ENCODE results near the gene KLC1. TPM values are rescaled to one million over a fixed set of nuclear protein-coding genes. Genes with fewer than 3 reads are reported as not detected.
A peak's percentile ranks its signal among the peaks of the same experiment; 100 is the strongest.

The KLC1 gene
- total and polyA plus RNA-seq, 8 donors = 56.5 to 522 (median 123) TPM

GRCh38 chr14:103702497-103703432 is 73.8 kb downstream of the KLC1 start:
- Histone ChIP-seq H3K27me3 (no peaks in the 10 kb centered on the region), H3K9me3 (no peaks in the 10 kb centered on the region), H3K4me1 (peaks cover 16 to 60% (median 48%) of the 10 kb centered on the region in 4 donors), H3K4me3 (no peak overlapping the region), H3K36me3 (peaks cover 32 to 100% (median 91%) of the 10 kb centered on the region in 4 donors), H3K27ac (no peak overlapping the region)
- TF ChIP-seq, protein P1, sequence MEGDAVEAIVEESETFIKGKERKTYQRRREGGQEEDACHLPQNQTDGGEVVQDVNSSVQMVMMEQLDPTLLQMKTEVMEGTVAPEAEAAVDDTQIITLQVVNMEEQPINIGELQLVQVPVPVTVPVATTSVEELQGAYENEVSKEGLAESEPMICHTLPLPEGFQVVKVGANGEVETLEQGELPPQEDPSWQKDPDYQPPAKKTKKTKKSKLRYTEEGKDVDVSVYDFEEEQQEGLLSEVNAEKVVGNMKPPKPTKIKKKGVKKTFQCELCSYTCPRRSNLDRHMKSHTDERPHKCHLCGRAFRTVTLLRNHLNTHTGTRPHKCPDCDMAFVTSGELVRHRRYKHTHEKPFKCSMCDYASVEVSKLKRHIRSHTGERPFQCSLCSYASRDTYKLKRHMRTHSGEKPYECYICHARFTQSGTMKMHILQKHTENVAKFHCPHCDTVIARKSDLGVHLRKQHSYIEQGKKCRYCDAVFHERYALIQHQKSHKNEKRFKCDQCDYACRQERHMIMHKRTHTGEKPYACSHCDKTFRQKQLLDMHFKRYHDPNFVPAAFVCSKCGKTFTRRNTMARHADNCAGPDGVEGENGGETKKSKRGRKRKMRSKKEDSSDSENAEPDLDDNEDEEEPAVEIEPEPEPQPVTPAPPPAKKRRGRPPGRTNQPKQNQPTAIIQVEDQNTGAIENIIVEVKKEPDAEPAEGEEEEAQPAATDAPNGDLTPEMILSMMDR (IDR thresholded peaks at IDR 0.05) = no peak
- TF ChIP-seq POLR2A (IDR thresholded peaks at IDR 0.05) (no peak), EP300 (IDR thresholded peaks at IDR 0.05) (no peak), POLR2AphosphoS5 (IDR thresholded peaks at IDR 0.05) (no peak)
- DNase-seq = peak in 1 of 2 donors; percentile 5
- intact Hi-C loops (cut with DNase I; ENCODE audit: low total_unique reads) = no loop called here
- 85 to 90% (median 89%) methylated on average over 27 to 29 of the region's 29 CpGs for WGBS, 5 donors

DNA sequence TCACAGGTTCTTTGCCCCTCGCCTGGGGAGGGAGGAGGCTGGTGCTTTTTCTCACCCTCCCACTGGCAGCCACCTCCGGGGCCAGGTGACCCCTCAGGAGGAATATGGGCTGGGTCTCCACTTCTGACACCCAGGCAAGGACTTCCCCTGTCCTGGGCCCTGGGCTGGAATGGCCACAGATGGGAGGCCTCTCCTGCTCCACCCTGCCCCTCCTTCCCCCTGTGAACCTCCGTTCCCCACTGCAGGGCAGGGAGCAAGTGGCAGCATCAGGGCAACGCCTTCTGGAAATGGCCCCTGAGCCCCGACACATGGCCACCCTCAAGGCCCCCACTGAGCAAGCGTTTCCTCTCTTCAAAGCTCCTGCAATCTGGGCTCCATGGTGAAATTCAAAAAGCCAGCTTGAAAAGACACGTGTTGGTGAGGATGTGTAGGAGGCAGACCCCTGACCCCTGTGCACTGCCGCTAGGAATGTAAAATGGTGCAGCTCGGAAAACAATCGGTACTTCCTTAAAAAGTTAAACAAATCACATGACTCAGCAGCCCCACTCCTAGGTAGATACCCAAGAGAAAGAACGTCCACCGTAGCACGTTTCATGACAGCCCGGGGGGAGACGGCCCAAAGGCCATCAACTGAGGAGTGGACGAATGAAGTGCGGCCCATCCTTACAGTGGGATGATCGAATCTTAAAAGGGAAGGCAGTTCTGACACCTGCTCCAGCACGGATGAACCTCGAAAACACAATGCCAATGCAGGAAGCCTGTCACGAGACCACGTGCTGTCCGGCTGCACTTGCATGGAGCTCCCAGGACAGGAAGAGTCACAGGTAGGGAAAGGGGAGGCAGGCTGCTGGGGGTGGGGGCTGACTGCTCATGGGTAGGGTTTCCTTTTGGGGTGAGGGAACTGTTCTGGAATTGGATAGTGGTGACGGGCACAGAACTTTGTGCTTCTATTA is 74.7 kb downstream of the KLC1 start:
- intact Hi-C loops (cut with DNase I; ENCODE audit: low total_unique reads) = no loop called here
- H3K27me3 ChIP-seq = no peaks in the 10 kb centered on the region
- peaks cover 14 to 60% (median 47%) of the 10 kb centered on the region in 4 donors for H3K4me1 ChIP-seq
- DNase-seq = peak in 1 of 2 donors; percentile 28
- peaks cover 32 to 98% (median 91%) of the 10 kb centered on the region in 4 donors for H3K36me3 ChIP-seq
- peak overlapping the region in 2 of 5 donors; percentile 52 to 72 for H3K27ac ChIP-seq
- no peak overlapping the region for H3K4me3 ChIP-seq
- TF ChIP-seq POLR2AphosphoS5 (IDR thresholded peaks at IDR 0.05) (no peak), EP300 (IDR thresholded peaks at IDR 0.05) (no peak), POLR2A (IDR thresholded peaks at IDR 0.05) (no peak)
- TF ChIP-seq, protein P1 (IDR thresholded peaks at IDR 0.05) = no peak
- 73 to 86% (median 81%) methylated on average over 23 to 24 of the region's 24 CpGs for WGBS, 5 donors
- no peaks in the 10 kb centered on the region for H3K9me3 ChIP-seq

GRCh38 chr14:103704708-103705107 is 75.7 kb downstream of the KLC1 start:
- H3K36me3 ChIP-seq = peaks cover 25 to 96% (median 85%) of the 10 kb centered on the region in 4 donors
- intact Hi-C loops (cut with DNase I; ENCODE audit: low total_unique reads) = no loop called here
- H3K27me3 ChIP-seq = no peaks in the 10 kb centered on the region
- no peak overlapping the region for H3K4me3 ChIP-seq
- TF ChIP-seq, protein P1 (IDR thresholded peaks at IDR 0.05) = no peak
- TF ChIP-seq POLR2AphosphoS5 (IDR thresholded peaks at IDR 0.05) (no peak), POLR2A (IDR thresholded peaks at IDR 0.05) (no peak), EP300 (IDR thresholded peaks at IDR 0.05) (no peak)
- H3K9me3 ChIP-seq = no peaks in the 10 kb centered on the region
- DNase-seq = peak in 1 of 2 donors; percentile 13
- WGBS, 5 donors = 67 to 85% (median 75%) methylated on average over 13 of the region's 13 CpGs
- peaks cover 10 to 60% (median 45%) of the 10 kb centered on the region in 4 donors for H3K4me1 ChIP-seq
- H3K27ac ChIP-seq = peak overlapping the region; percentile 22 to 75 (median 72)

DNA sequence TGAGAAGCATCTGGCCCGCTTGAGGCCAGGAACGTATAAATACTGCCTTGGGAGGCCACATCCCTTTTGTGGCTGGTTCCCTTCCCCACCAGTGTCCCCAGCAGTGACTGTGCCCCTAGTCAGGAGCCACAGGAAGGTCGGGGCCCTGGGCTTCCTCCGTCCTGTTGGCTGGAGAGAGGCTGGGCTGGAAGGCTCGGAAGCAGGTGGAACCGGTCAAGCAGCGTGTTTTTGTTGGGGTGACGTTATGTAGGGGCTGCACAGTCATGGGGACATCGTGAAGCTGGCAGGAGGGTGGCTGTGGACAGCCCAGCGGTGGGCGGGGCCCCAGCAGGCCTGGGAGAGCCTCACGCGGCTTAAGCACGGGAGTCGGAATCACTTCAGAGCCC is 76.1 kb downstream of the KLC1 start:
- peak; percentile 81 to 89 for DNase-seq
- Histone ChIP-seq H3K27me3 (no peaks in the 10 kb centered on the region), H3K4me1 (peaks cover 11 to 60% (median 48%) of the 10 kb centered on the region in 4 donors), H3K9me3 (no peaks in the 10 kb centered on the region), H3K36me3 (peaks cover 21 to 92% (median 83%) of the 10 kb centered on the region in 4 donors), H3K27ac (peak overlapping the region; percentile 22 to 75 (median 72)), H3K4me3 (no peak overlapping the region)
- TF ChIP-seq POLR2AphosphoS5 (IDR thresholded peaks at IDR 0.05) = peak in 1 of 3 donors; percentile 57
- no peak for TF ChIP-seq POLR2A (IDR thresholded peaks at IDR 0.05)
- 31 to 55% (median 42%) methylated on average over 7 to 15 of the region's 15 CpGs for WGBS, 5 donors
- intact Hi-C loops (cut with DNase I; ENCODE audit: low total_unique reads) = no loop called here
